Neural progenitor cell (in vitro differentiated cells): ENCODE results near the gene MYLIP. TPM values are rescaled to one million over a fixed set of nuclear protein-coding genes. Genes with fewer than 3 reads are reported as not detected.

Source experiments
- DNase-seq: peaks from one replicate; pipeline ENCODE4 v3.0.0-alpha.2; 2016; ENCODE audit warnings: low spot score
- H2AFZ ChIP-seq: fragments of 200-600 bp; sonication (generic); replicated peaks from 2 replicates; pipeline ENCODE4 v1.6.1; 2016; ENCODE audit warnings: antibody characterized with exemption
- H3F3A ChIP-seq: fragments of 200-600 bp; sonication (generic); 2 replicates; pipeline ENCODE4 v1.6.1; 2016; ENCODE audit warnings: antibody characterized with exemption, low read depth
- H3K27ac ChIP-seq: fragments of 200-600 bp; sonication (generic); 2 replicates; pipeline ENCODE4 v1.5.1; 2016; ENCODE audit warnings: mild to moderate bottlenecking
- H3K27me3 ChIP-seq: fragments of 200-600 bp; sonication (generic); 2 replicates; pipeline ENCODE4 v1.6.1; 2016; ENCODE audit warnings: mild to moderate bottlenecking, moderate library complexity
- H3K36me3 ChIP-seq: fragments of 200-600 bp; sonication (generic); 2 replicates; pipeline ENCODE4 v1.5.1; 2016
- H3K4me1 ChIP-seq: fragments of 200-600 bp; sonication (generic); 2 replicates; pipeline ENCODE4 v1.6.1; 2016; ENCODE audit warnings: mixed run types
- H3K4me2 ChIP-seq: fragments of 200-600 bp; sonication (generic); 2 replicates; pipeline ENCODE4 v1.6.1; 2016
- H3K4me3 ChIP-seq: fragments of 200-600 bp; sonication (generic); 2 replicates; pipeline ENCODE4 v1.5.1; 2016
- H3K79me2 ChIP-seq: fragments of 200-600 bp; sonication (generic); 2 replicates; pipeline ENCODE4 v1.6.1; 2016; ENCODE audit warnings: low read depth
- H3K9ac ChIP-seq: fragments of 200-600 bp; sonication (generic); 2 replicates; pipeline ENCODE4 v1.6.1; 2016
- H3K9me3 ChIP-seq: fragments of 200-600 bp; sonication (generic); 2 replicates; pipeline ENCODE4 v1.5.1; 2016; ENCODE audit warnings: low read depth
- H4K20me1 ChIP-seq: fragments of 200-600 bp; sonication (generic); 2 replicates; pipeline ENCODE4 v1.6.1; 2016; ENCODE audit warnings: low read depth
- H3K27ac Mint-ChIP-seq: 3 replicates; pipeline ENCODE4 v1.8.0; 2021; ENCODE audit warnings: mixed read lengths
- H3K27me3 Mint-ChIP-seq: 2 replicates; pipeline ENCODE4 v1.8.0; 2022; ENCODE audit warnings: low read depth, mild to moderate bottlenecking, inconsistent platforms, moderate library complexity, mixed read lengths; ENCODE audit not compliant: insufficient read depth
- H3K36me3 Mint-ChIP-seq: 3 replicates; pipeline ENCODE4 v1.8.0; 2021; ENCODE audit warnings: mixed read lengths
- H3K4me1 Mint-ChIP-seq: 3 replicates; pipeline ENCODE4 v1.8.0; 2021; ENCODE audit warnings: mixed read lengths
- H3K4me3 Mint-ChIP-seq: 3 replicates; pipeline ENCODE4 v1.8.0; 2021; ENCODE audit warnings: mild to moderate bottlenecking, moderate library complexity, mixed read lengths
- H3K9me3 Mint-ChIP-seq: 3 replicates; pipeline ENCODE4 v1.8.0; 2020; ENCODE audit warnings: mixed read lengths
- EZH2 ChIP-seq: fragments of 200-600 bp; sonication (generic); IDR thresholded peaks from 2 replicates; pipeline ENCODE4 v1.6.1; 2017; ENCODE audit warnings: antibody characterized with exemption, mild to moderate bottlenecking, moderate library complexity
- EZH2phosphoT487 ChIP-seq: fragments of 200-600 bp; sonication (generic); IDR thresholded peaks from 2 replicates; pipeline ENCODE4 v1.6.1; 2017; ENCODE audit warnings: antibody characterized with exemption
- total RNA-seq: library from RNA; depleted of rRNA; stranded (reverse); fragments of >200 nt; gene quantifications from 2 replicates; pipeline ENCODE4 v1.2.3, GENCODE V29; 2015; ENCODE audit warnings: low replicate concordance
- TF ChIP-seq, protein P1 (sequence below): fragments of 200-600 bp; sonication (generic); IDR thresholded peaks from 2 replicates; pipeline ENCODE4 v1.5.1; 2017; ENCODE audit warnings: antibody characterized with exemption, mild to moderate bottlenecking

MYLIP gene
- total RNA-seq, 1 donor from 2014 or later = 8.2 TPM

DNA sequence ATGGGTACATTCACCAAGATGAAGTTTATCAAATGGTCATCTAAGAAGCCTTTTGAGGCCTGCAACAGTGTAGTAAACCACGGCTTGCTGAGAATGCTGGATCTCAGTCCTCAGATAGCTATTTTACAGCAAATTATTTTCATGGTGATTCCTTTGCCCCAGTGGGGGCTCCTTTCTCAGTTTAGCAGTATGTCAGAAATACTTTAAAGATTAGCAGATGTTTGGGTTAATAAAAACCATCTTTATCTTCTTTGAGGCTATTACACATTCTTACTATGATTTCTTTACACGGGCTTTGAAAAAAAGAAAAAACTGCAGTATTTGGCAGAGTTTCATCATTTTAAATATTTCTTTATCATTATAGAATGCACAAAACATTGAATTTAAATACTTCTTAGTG is 10.7 kb downstream of the MYLIP start:
- no peaks in the 10 kb centered on the region for H3F3A ChIP-seq
- H3K4me3 Mint-ChIP-seq = no peak overlapping the region
- no peaks in the 10 kb centered on the region for H3K9me3 ChIP-seq
- no peak for DNase-seq
- H2AFZ ChIP-seq = no peak overlapping the region
- H3K9ac ChIP-seq = no peak overlapping the region
- H3K27ac Mint-ChIP-seq = no peak overlapping the region
- no peak overlapping the region for H3K27ac ChIP-seq
- H3K27me3 ChIP-seq = no peaks in the 10 kb centered on the region
- H3K36me3 Mint-ChIP-seq = peaks cover 20% of the 10 kb centered on the region
- H3K9me3 Mint-ChIP-seq = no peaks in the 10 kb centered on the region
- peaks cover 7% of the 10 kb centered on the region for H4K20me1 ChIP-seq
- peaks cover 23% of the 10 kb centered on the region for H3K79me2 ChIP-seq
- H3K4me2 ChIP-seq = no peak overlapping the region
- no peaks in the 10 kb centered on the region for H3K4me1 ChIP-seq
- no peak overlapping the region for H3K4me3 ChIP-seq
- H3K27me3 Mint-ChIP-seq = no peaks in the 10 kb centered on the region
- TF ChIP-seq EZH2 (no peak), EZH2phosphoT487 (no peak)
- TF ChIP-seq, protein P1, sequence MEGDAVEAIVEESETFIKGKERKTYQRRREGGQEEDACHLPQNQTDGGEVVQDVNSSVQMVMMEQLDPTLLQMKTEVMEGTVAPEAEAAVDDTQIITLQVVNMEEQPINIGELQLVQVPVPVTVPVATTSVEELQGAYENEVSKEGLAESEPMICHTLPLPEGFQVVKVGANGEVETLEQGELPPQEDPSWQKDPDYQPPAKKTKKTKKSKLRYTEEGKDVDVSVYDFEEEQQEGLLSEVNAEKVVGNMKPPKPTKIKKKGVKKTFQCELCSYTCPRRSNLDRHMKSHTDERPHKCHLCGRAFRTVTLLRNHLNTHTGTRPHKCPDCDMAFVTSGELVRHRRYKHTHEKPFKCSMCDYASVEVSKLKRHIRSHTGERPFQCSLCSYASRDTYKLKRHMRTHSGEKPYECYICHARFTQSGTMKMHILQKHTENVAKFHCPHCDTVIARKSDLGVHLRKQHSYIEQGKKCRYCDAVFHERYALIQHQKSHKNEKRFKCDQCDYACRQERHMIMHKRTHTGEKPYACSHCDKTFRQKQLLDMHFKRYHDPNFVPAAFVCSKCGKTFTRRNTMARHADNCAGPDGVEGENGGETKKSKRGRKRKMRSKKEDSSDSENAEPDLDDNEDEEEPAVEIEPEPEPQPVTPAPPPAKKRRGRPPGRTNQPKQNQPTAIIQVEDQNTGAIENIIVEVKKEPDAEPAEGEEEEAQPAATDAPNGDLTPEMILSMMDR = no peak
- H3K36me3 ChIP-seq = peaks cover 10% of the 10 kb centered on the region
- peaks cover 9% of the 10 kb centered on the region for H3K4me1 Mint-ChIP-seq

DNA sequence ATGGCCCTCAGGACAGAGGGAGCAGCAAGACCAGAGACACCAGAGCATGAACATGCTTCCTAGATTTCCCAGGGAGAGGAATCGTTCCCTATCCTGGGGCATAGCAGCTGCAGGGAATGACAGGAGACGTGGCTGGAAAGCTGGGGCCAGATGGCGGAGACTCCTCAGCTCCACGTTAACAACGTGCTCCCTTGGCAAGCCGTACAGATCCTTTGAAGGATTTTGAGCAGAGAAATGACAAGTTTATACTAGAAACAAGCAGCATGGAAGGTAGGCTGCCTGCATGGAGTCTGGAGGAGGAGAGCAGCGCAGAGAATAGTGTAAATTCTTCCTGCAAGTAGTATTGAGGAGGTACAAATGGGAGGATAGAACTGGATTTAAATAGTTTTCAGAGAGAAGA is 11.7 kb downstream of the MYLIP start:
- Mint-ChIP-seq H3K4me1 (peaks cover 2% of the 10 kb centered on the region), H3K4me3 (no peak overlapping the region), H3K9me3 (no peaks in the 10 kb centered on the region), H3K27ac (no peak overlapping the region), H3K27me3 (no peaks in the 10 kb centered on the region), H3K36me3 (peaks cover 22% of the 10 kb centered on the region)
- no peak overlapping the region for H3K27ac ChIP-seq
- TF ChIP-seq EZH2phosphoT487 (no peak), EZH2 (no peak)
- TF ChIP-seq, protein P1 = no peak
- no peak overlapping the region for H3K4me2 ChIP-seq
- no peak overlapping the region for H3K9ac ChIP-seq
- H3K9me3 ChIP-seq = no peaks in the 10 kb centered on the region
- H3K4me1 ChIP-seq = no peaks in the 10 kb centered on the region
- peaks cover 20% of the 10 kb centered on the region for H3K79me2 ChIP-seq
- no peaks in the 10 kb centered on the region for H3K27me3 ChIP-seq
- no peak for DNase-seq
- no peaks in the 10 kb centered on the region for H4K20me1 ChIP-seq
- H3K4me3 ChIP-seq = no peak overlapping the region
- no peak overlapping the region for H2AFZ ChIP-seq
- H3F3A ChIP-seq = no peaks in the 10 kb centered on the region
- peaks cover 10% of the 10 kb centered on the region for H3K36me3 ChIP-seq

DNA sequence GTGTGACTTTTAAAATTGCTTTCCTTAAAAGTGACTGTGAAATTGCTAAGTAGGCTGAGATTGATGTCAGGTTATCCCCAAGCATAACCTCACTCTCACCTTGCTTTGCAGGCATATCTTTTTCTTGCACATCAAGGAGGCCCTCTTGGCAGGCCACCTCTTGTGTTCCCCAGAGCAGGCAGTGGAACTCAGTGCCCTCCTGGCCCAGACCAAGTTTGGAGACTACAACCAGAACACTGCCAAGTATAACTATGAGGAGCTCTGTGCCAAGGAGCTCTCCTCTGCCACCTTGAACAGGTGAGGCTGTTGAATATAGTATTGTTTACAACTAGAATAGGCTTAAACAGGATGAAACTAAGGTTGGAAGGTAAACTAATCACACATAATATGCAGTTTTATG is 12.6 kb downstream of the MYLIP start:
- no peaks in the 10 kb centered on the region for H3K9me3 ChIP-seq
- peaks cover 10% of the 10 kb centered on the region for H3K36me3 ChIP-seq
- Mint-ChIP-seq H3K9me3 (no peaks in the 10 kb centered on the region), H3K36me3 (peaks cover 30% of the 10 kb centered on the region), H3K4me1 (peaks cover 2% of the 10 kb centered on the region), H3K27me3 (no peaks in the 10 kb centered on the region), H3K4me3 (no peak overlapping the region), H3K27ac (no peak overlapping the region)
- H3F3A ChIP-seq = no peaks in the 10 kb centered on the region
- H3K4me1 ChIP-seq = no peaks in the 10 kb centered on the region
- DNase-seq = no peak
- H3K9ac ChIP-seq = no peak overlapping the region
- H3K27ac ChIP-seq = no peak overlapping the region
- TF ChIP-seq, protein P1 = no peak
- no peak for TF ChIP-seq EZH2
- no peak for TF ChIP-seq EZH2phosphoT487
- H4K20me1 ChIP-seq = no peaks in the 10 kb centered on the region
- no peaks in the 10 kb centered on the region for H3K27me3 ChIP-seq
- no peak overlapping the region for H2AFZ ChIP-seq
- H3K4me2 ChIP-seq = no peak overlapping the region
- H3K79me2 ChIP-seq = peaks cover 20% of the 10 kb centered on the region
- no peak overlapping the region for H3K4me3 ChIP-seq
